Neuron (in vitro differentiated cells): ENCODE data around the gene ZSWIM6.

Experiments
- H2AFZ ChIP-seq: one replicate; pipeline ENCODE4 v1.6.1; 2013; ENCODE audit warnings: low read depth, mild to moderate bottlenecking, inconsistent platforms, low read length, moderate library complexity
- H3K27me3 ChIP-seq: one replicate; pipeline ENCODE4 v1.6.1; 2013; ENCODE audit warnings: low read length; ENCODE audit not compliant: insufficient read depth
- H3K36me3 ChIP-seq: one replicate; pipeline ENCODE4 v1.6.1; 2013; ENCODE audit warnings: low read length; ENCODE audit not compliant: insufficient read depth
- H3K4me1 ChIP-seq: one replicate; pipeline ENCODE4 v1.6.1; 2013; ENCODE audit warnings: low read length; ENCODE audit not compliant: insufficient read depth
- H3K4me3 ChIP-seq: 2 replicates; pipeline ENCODE4 v1.5.1; 2013; ENCODE audit warnings: mild to moderate bottlenecking, low read length, moderate library complexity
- H3K9me3 ChIP-seq: one replicate; pipeline ENCODE4 v1.6.1; 2013; ENCODE audit warnings: low read length

ZSWIM6 gene

DNA sequence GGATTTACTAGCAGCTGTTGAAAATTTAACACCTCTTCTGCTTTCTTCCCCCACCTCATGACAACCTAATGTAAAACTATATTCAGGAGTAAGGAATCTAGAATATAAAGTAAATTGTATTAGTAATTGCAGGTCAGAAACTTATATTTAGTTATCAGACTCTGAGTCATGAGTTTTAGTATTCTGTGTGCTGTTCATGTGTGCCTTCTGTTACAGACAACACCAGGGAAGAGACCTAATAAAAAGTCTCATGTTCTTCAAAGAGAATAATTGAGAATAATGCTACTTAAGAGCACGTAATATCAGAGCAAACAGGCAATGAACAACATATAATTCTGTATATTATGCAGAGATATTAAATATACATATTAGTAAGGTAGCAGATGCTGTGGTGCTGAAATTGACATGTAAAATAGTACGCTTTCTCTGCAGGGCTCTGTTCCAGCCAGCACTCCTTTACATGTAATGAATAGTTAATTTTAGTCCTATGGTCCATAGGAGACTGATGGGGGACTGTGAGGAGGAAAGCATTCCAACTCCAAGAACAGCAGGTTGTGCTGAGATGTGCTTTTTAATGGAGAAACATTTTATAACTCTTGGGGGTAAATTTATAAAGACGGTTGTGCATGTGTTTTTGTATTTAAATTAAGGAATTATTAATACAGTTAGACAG, 106.4 kb downstream of the ZSWIM6 start:
- Histone ChIP-seq H3K27me3 (no peaks in the 10 kb centered on the region), H3K36me3 (peaks cover 4% of the 10 kb centered on the region), H3K9me3 (peaks cover 14% of the 10 kb centered on the region), H3K4me1 (peaks cover 14% of the 10 kb centered on the region), H3K4me3 (no peak overlapping the region), H2AFZ (no peak overlapping the region)

DNA sequence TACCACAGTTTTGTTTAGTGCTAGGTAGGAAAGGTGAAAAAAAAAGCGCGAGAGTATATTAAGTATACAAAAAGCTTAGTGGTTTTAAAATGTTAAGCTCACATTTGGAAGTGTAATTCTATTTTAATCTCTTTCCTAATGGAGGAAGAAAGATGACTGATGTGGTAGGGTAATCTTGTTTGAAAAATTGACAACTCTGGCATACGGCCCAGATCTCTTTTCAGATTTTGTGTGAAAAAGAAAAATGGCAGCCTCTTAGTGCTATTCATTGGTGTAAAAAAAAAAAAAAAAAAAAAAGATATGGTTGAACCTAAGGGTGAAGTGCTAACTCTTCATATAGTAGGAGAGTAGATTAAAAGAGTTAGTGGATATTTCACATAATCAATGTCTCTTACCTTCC, 108.0 kb downstream of the ZSWIM6 start:
- peaks cover 12% of the 10 kb centered on the region for H3K9me3 ChIP-seq
- no peaks in the 10 kb centered on the region for H3K27me3 ChIP-seq
- no peak overlapping the region for H2AFZ ChIP-seq
- no peak overlapping the region for H3K4me3 ChIP-seq
- H3K36me3 ChIP-seq: peaks cover 4% of the 10 kb centered on the region
- H3K4me1 ChIP-seq: peaks cover 14% of the 10 kb centered on the region

DNA sequence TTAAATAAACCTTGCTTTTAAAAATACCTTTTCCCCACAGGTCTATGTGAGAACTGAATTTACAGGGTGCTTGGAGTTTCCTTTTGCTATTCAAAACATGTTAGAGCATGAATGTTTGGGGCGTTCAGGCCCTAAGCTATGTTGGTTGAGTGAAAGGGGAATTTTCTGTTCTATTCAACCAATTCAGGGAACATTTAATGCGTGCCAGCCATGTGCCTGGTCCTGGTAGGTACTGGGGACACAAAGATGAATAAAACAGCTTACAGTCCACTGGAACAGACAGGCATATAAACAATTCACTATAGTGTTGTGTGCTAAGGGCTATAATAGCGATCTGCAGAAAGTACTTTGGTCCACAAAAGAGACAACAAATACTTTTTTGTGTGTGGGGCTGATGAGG, 108.5 kb downstream of the ZSWIM6 start:
- Histone ChIP-seq H3K27me3 (no peaks in the 10 kb centered on the region), H2AFZ (no peak overlapping the region), H3K9me3 (peaks cover 12% of the 10 kb centered on the region), H3K36me3 (peaks cover 4% of the 10 kb centered on the region), H3K4me3 (no peak overlapping the region), H3K4me1 (peaks cover 14% of the 10 kb centered on the region)

DNA sequence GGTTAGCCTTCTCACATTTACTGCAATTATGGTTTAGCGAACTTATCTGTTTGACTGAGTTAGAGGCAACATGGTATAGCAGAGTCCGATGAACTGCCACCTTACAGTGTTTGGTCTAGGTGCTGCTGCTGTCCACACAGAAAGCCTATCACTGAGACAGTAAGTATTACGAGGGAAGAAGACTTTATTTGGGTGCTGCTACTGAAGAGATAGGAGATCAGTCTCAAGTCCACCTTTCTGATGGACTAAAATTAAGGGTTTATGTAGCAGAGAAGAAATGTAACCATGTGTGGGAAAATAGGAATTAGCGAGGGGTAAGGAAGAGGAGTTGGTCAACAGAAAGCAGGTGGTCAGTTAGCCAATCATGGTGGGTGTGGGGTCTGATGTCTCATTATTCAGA, 109.7 kb downstream of the ZSWIM6 start:
- H3K27me3 ChIP-seq: no peaks in the 10 kb centered on the region
- H3K9me3 ChIP-seq: peaks cover 15% of the 10 kb centered on the region
- peaks cover 14% of the 10 kb centered on the region for H3K4me1 ChIP-seq
- H3K4me3 ChIP-seq: no peak overlapping the region
- peaks cover 5% of the 10 kb centered on the region for H3K36me3 ChIP-seq
- H2AFZ ChIP-seq: no peak overlapping the region

DNA sequence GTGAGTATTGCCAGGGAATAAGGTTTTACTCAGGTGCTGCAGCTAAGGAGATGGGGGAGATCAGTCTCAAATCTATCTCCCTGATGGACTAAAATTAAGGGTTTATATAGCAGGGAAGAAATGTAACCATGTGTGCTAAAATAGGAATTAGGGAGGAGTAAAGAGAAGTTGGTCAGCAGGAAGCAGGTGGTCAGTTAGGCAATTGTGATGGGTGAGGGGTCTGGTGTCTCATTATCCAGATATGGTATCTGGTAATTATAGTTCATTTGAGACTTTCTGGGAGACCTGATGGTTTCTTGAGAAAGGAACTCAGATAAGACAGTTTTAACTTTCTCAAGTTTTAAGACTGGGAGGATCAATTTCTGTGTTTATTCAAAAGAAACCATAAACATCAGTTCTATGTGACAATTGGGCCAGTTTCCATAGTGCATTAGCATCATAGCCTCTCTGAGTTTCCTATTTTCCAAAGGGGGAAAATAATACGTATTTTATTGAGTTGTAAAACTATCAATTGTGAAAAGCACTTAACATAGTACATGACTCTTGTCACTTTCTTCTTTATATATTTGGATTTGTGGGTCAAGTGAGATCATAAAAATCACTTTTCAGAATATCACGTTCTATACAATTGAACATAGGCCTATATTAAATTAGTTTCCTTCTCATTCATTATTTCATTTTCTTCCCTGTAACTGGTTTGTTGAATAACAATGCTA, 115.9 kb downstream of the ZSWIM6 start:
- Histone ChIP-seq H3K36me3 (peaks cover 10% of the 10 kb centered on the region), H3K9me3 (peaks cover 9% of the 10 kb centered on the region), H3K4me3 (no peak overlapping the region), H3K4me1 (peaks cover 2% of the 10 kb centered on the region), H2AFZ (no peak overlapping the region), H3K27me3 (no peaks in the 10 kb centered on the region)

DNA sequence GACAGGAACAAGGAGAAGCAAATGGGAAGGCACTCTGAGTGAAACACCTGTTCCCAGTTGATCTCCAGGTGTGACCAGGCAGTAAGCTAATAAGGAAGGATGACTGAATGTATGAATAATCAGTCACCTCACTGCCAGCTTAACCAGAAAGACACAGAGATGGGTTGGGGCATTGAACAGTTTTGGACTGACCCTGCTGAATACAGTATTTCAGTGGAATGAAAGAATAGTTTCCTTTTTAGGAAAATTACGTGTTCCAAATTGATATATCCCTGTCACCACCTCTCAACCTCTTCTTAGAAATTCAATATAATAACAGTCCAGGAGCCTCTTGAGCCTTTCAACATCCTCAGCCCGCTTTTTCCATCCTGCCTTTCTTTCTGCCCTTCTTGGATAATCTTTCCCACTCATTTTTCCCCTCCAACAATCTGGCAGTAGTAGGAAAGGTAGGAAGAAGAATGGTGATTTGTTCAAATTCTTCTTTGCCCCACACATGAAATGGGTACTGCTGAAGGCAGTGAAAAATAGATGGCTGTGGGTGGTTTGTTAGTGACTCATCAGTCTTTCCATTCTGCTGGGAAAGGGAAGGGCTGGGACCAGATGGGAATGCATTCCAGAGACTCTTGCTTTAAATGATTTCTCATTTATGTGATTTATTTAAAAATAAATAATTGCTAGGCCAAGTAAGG, 117.9 kb downstream of the ZSWIM6 start:
- peaks cover 9% of the 10 kb centered on the region for H3K9me3 ChIP-seq
- H3K36me3 ChIP-seq: peaks cover 10% of the 10 kb centered on the region
- H2AFZ ChIP-seq: no peak overlapping the region
- peaks cover 2% of the 10 kb centered on the region for H3K4me1 ChIP-seq
- H3K27me3 ChIP-seq: no peaks in the 10 kb centered on the region
- no peak overlapping the region for H3K4me3 ChIP-seq

DNA sequence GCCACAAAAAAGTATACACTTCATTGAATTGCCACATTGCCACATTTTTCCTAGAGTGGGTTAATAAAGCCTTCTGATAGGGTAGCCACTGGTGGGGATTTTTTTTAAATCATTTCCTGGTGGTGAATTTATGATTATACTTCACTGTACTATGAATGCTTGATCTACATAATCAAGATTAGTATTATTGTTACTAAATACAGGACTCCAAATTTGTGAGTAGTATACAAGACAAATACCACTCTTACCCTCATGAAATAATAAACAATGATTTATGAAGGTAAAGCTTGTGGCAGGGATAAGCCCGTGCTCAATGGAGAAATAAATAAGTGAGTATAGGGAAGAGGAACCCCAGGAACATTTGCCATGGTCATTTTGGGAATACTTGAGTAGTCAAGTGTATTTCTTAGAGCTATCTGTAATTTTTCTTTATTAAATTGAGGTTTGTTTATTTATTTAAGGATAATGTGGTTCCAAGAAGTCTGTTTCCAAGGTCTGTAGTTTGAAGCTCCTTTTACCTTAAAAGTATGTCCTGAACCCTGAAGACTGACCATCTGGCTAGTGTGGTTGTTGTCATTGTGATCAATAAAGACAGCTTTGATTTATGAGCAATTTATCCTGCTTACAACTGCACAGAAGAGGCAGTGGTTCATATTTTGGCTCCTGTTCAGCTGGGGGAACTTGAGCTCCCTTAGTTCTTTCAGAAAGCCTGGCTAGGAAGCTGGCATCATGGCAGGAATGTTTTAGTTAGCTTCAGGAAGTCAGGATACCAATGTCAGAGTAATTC, 118.6 kb downstream of the ZSWIM6 start:
- H3K9me3 ChIP-seq: peaks cover 9% of the 10 kb centered on the region
- peaks cover 10% of the 10 kb centered on the region for H3K36me3 ChIP-seq
- H3K4me1 ChIP-seq: peaks cover 2% of the 10 kb centered on the region
- H2AFZ ChIP-seq: no peak overlapping the region
- H3K4me3 ChIP-seq: no peak overlapping the region
- no peaks in the 10 kb centered on the region for H3K27me3 ChIP-seq

DNA sequence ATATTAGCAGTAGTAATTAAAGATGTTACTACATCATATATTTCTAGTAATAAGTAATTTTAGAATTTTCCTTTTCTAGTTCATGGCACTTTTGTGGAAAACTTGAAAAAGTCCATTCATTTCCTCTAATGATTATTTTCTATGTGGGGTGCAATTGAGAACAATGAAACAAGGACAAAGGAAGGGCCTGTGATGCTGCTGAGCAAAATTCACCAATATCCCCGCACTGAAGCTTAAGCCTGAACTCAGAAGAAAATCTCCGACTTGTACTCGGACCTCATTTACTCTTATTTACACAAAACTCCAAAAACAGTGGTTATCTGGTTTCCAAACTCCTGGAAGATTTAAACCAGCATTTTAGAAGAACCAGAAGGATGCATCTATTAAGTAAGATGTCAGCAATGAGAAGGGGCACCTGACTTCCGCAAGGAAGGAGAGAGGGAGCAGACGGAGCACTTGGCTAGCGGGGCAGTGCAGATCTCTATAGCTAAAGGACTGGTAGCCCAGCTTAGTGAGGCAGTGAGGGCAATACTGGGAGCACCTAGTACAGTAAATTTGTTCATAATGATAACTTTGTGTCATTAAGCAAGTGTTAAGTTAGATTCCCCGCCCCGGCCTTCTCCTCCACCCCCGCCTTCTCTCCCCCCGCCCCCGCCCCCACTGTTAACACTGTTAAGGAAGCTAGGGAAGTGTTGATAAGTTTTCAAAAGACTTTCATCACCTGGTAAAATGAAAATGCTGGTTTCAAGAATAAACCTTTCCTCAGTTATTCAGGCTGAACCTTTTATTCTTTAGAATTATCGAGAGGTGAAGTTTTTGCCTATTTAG, 123.3 kb downstream of the ZSWIM6 start:
- Histone ChIP-seq H3K36me3 (peaks cover 7% of the 10 kb centered on the region), H2AFZ (no peak overlapping the region), H3K4me1 (no peaks in the 10 kb centered on the region), H3K27me3 (no peaks in the 10 kb centered on the region), H3K4me3 (no peak overlapping the region), H3K9me3 (no peaks in the 10 kb centered on the region)

DNA sequence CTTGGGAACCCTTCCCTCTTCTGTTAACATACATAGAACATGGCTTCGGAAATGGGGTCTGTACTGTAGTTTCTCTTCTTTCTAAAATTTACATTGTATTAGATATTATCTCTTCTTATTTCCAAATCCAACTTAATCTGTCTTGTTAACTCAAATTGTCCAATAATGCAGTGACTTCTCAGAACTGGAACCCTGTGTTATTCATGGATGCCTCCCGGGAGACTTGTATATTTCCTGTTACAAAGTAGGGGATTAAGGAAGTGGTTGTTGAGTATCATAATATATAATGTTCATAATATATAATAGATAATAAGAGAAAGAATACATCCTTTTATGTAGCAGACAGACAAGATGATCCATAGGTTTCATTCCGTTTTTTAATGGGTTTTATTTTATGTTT, 128.4 kb downstream of the ZSWIM6 start:
- Histone ChIP-seq H3K36me3 (peaks cover 7% of the 10 kb centered on the region), H3K4me1 (no peaks in the 10 kb centered on the region), H3K9me3 (no peaks in the 10 kb centered on the region), H2AFZ (no peak overlapping the region), H3K27me3 (no peaks in the 10 kb centered on the region), H3K4me3 (no peak overlapping the region)

DNA sequence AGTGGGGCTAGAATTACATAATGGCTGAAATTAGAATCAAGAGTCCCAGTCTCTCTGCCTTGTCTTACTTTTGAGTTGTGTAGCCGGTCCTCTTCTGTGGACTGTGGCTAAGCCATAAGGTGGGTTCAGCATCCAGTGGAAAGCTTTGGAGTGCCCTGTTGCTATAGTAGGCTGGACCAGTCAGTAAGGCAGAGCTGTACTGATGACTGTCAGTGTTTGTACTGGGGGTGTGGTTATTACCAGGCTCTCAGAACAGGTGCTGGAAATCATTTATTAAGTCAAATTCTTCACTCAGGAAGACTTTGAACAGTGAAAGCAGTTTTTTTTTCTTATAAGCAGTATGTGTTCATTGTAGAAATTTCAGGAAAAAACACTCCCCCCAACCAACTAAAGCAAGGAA, 129.4 kb downstream of the ZSWIM6 start:
- H2AFZ ChIP-seq: no peak overlapping the region
- no peak overlapping the region for H3K4me3 ChIP-seq
- H3K27me3 ChIP-seq: no peaks in the 10 kb centered on the region
- H3K4me1 ChIP-seq: no peaks in the 10 kb centered on the region
- H3K9me3 ChIP-seq: no peaks in the 10 kb centered on the region
- H3K36me3 ChIP-seq: peaks cover 7% of the 10 kb centered on the region

DNA sequence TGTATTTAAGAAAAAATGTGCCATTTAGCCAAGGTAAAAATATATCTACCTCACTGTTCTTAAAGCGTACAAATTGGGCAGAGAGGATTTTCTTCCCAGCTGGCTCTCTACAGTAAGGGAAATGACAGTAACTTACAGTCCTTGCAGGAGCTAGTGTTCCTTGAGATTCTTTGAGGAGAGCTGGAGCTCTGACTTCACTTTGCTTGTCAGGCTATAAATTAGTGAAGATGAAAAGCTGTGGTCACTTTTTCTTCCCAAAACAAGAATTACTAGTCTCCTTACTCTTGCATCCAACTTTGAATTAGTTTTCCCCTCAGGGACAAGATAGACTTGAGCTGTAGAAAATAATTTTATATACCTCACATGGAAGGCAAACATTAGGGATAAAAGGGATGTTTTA, 129.9 kb downstream of the ZSWIM6 start:
- H3K27me3 ChIP-seq: no peaks in the 10 kb centered on the region
- peaks cover 7% of the 10 kb centered on the region for H3K36me3 ChIP-seq
- peaks cover 3% of the 10 kb centered on the region for H3K4me1 ChIP-seq
- H3K4me3 ChIP-seq: no peak overlapping the region
- H3K9me3 ChIP-seq: no peaks in the 10 kb centered on the region
- H2AFZ ChIP-seq: no peak overlapping the region

DNA sequence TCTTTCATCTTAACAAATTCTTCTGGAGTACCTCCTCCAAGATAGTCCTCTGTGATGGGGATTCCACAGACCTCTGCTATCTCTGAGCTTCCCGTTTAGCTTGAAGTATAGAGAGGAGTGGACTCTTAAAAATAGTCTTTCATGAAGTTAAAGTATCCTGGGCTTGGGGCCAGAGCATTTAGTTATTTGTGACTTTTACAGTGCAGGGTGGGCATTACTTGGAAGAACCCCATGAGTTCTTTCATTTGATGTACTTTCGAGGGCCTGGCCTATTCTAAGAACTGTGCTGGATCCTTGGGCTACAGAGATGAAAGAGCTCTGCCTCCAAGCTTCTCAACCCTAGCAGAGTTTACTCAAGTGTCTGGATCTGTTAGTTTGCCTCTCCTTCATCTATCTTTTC, 131.5 kb downstream of the ZSWIM6 start:
- Histone ChIP-seq H3K27me3 (no peaks in the 10 kb centered on the region), H3K4me3 (no peak overlapping the region), H3K9me3 (no peaks in the 10 kb centered on the region), H2AFZ (no peak overlapping the region), H3K36me3 (peaks cover 3% of the 10 kb centered on the region), H3K4me1 (peaks cover 10% of the 10 kb centered on the region)
